GM12878 (cell line): ENCODE measurements around the gene SEMA4C. TPM values are rescaled to one million over a fixed set of nuclear protein-coding genes. Genes with fewer than 3 reads are reported as not detected.

ENCODE experiments used
- ATAC-seq: fragments of 200-7000 bp; cut with Tn5 transposase; 3 replicates; pipeline ENCODE4 v1.9.1; 2020; ENCODE audit warnings: mild to moderate bottlenecking, moderate library complexity
- BruUV-seq: library from RNA; stranded (reverse); fragments of 400-500 nt; replicated peaks from 2 replicates; lab custom pipeline; 2021; lab: Mats Ljungman, UMichigan
- CTCF ChIA-PET: fragments of 300-600 bp; sonication (Branson Sonifier 250); formaldehyde crosslinking; extraction: SDS; loops from one replicate; lab custom pipeline; 2021; ENCODE audit warnings: inconsistent platforms; lab: Yijun Ruan, JAX
- POLR2A ChIA-PET: fragments of 350-600 bp; formaldehyde crosslinking; extraction: SDS; loops from one replicate; lab custom pipeline; 2021; ENCODE audit warnings: inconsistent platforms; lab: Charles Lee
- RAD21 ChIA-PET: fragments of 300-600 bp; sonication (Branson Sonifier 250); formaldehyde crosslinking; loops from one replicate; lab custom pipeline; 2023; ENCODE audit warnings: antibody characterized with exemption; ENCODE audit not compliant: unreplicated experiment; lab: Charles Lee
- SMC1A ChIA-PET: fragments of 300-600 bp; sonication (Branson Sonifier 250); formaldehyde crosslinking; loops from one replicate; lab custom pipeline; 2023; ENCODE audit not compliant: unreplicated experiment, uncharacterized antibody; lab: Charles Lee
- DNase-seq: peaks from one replicate; pipeline ENCODE4 v3.0.0-alpha.2; 2011; ENCODE audit warnings: low read depth, low spot score
- FAIRE-seq: peaks from 3 replicates; lab custom pipeline; 2011; peaks lifted over from hg19 to GRCh38; lab: Jason Lieb, UNC
- H2AFZ ChIP-seq: 2 replicates; pipeline ENCODE4 v1.6.0; 2011; ENCODE audit warnings: low read depth, low read length, control low read depth; ENCODE audit not compliant: control insufficient read depth
- H3K27ac ChIP-seq: 2 replicates; pipeline ENCODE4 v1.5.1; 2011; ENCODE audit warnings: control low read depth; ENCODE audit not compliant: control insufficient read depth, insufficient read depth
- H3K27me3 ChIP-seq, 2 experiments: replicated peaks in 1 of 2; 2 replicates each; pipeline versions ENCODE4 v1.6.0 to v1.6.1; 2011; ENCODE audit warnings: low read length in 1 of 2; ENCODE audit not compliant: control insufficient read depth in 2 of 2, insufficient read depth in 2 of 2
- H3K36me3 ChIP-seq, 2 experiments: 2 replicates each; pipeline ENCODE4 v1.5.1; 2011; ENCODE audit warnings: low read length in 1 of 2; ENCODE audit not compliant: control insufficient read depth in 2 of 2, insufficient read depth in 2 of 2
- H3K4me1 ChIP-seq: 2 replicates; pipeline ENCODE4 v1.6.1; 2011; ENCODE audit warnings: mild to moderate bottlenecking, low read length, moderate library complexity, mixed read lengths; ENCODE audit not compliant: control insufficient read depth, insufficient read depth
- H3K4me2 ChIP-seq: 2 replicates; pipeline ENCODE4 v1.6.0; 2011; ENCODE audit warnings: control low read depth; ENCODE audit not compliant: control insufficient read depth, insufficient read depth
- H3K4me3 ChIP-seq: fragments of 200-600 bp; sonication (generic); 2 replicates; pipeline ENCODE4 v1.5.1; 2016
- H3K79me2 ChIP-seq: 2 replicates; pipeline ENCODE4 v1.6.0; 2011; ENCODE audit warnings: low read length; ENCODE audit not compliant: control insufficient read depth, insufficient read depth
- H3K9ac ChIP-seq: 2 replicates; pipeline ENCODE4 v1.8.0; 2011; ENCODE audit warnings: low read length, control low read depth, mixed read lengths; ENCODE audit not compliant: control insufficient read depth, insufficient read depth
- H3K9me3 ChIP-seq: replicated peaks from 3 replicates; pipeline ENCODE4 v1.5.1; 2011; ENCODE audit warnings: mild to moderate bottlenecking, low read length; ENCODE audit not compliant: control insufficient read depth, insufficient read depth
- H4K20me1 ChIP-seq: 2 replicates; pipeline ENCODE4 v1.6.0; 2011; ENCODE audit not compliant: control insufficient read depth, insufficient read depth
- BCL3 ChIP-seq: IDR thresholded peaks from 2 replicates; pipeline ENCODE4 v1.6.1; 2011; ENCODE audit warnings: borderline replicate concordance, low read depth, mild to moderate bottlenecking, moderate library complexity, low read length; ENCODE audit not compliant: insufficient read depth, poor library complexity, severe bottlenecking
- E2F4 ChIP-seq: IDR thresholded peaks from 2 replicates; pipeline ENCODE4 v1.6.1; 2012; ENCODE audit warnings: low read depth, low read length, improper control_type of control experiment
- ETV6 ChIP-seq, 2 experiments: fragments of 450-650 bp in 1 of 2; IDR thresholded peaks in 1 of 2; conservative IDR thresholded peaks in 1 of 2; 2 replicates each; pipeline ENCODE4 v1.6.1; 2014; ENCODE audit warnings: antibody characterized with exemption in 1 of 2, borderline replicate concordance in 1 of 2, low read depth in 1 of 2, mild to moderate bottlenecking in 1 of 2, moderate library complexity in 1 of 2
- FOXM1 ChIP-seq: IDR thresholded peaks from 2 replicates; pipeline ENCODE4 v1.6.1; 2012; ENCODE audit warnings: low read depth, mild to moderate bottlenecking, inconsistent platforms, low read length, moderate library complexity
- GABPA ChIP-seq: IDR thresholded peaks from 2 replicates; pipeline ENCODE4 v1.6.1; 2014; ENCODE audit warnings: antibody characterized with exemption, low read depth, mild to moderate bottlenecking, inconsistent platforms
- HCFC1 ChIP-seq: fragments of 150-350 bp; IDR thresholded peaks from 2 replicates; pipeline ENCODE4 v1.6.1; 2014; ENCODE audit warnings: low read length
- IKZF2 ChIP-seq, 2 experiments: fragments of 450-650 bp; IDR thresholded peaks; 2 replicates each; pipeline ENCODE4 v1.6.1; 2017; ENCODE audit warnings: mild to moderate bottlenecking in 2 of 2, moderate library complexity in 2 of 2
- IRF3 ChIP-seq: fragments of 450-650 bp; IDR thresholded peaks from 2 replicates; pipeline ENCODE4 v1.6.1; 2014; ENCODE audit warnings: mild to moderate bottlenecking
- MYB ChIP-seq: fragments of 150-350 bp; IDR thresholded peaks from 2 replicates; pipeline ENCODE4 v1.6.1; 2014; ENCODE audit warnings: mild to moderate bottlenecking, low read depth, low read length, borderline replicate concordance
- NKRF ChIP-seq: fragments of 450-650 bp; conservative IDR thresholded peaks from 2 replicates; pipeline ENCODE4 v1.6.1; 2017; ENCODE audit warnings: mild to moderate bottlenecking, moderate library complexity
- USF2 ChIP-seq: IDR thresholded peaks from 2 replicates; pipeline ENCODE4 v1.6.1; 2011; ENCODE audit warnings: low read depth, low read length, improper control_type of control experiment, borderline replicate concordance
- ZNF592 ChIP-seq: fragments of 450-650 bp; IDR thresholded peaks from 2 replicates; pipeline ENCODE4 v1.6.1; 2017; ENCODE audit warnings: mild to moderate bottlenecking, moderate library complexity
- WGBS: methylation state at CpG from one replicate; pipeline ENCODE4 v1.1.6; 2016; ENCODE audit warnings: low lambda C conversion rate; ENCODE audit not compliant: insufficient replicate concordance, insufficient coverage; ENCODE audit errors: missing lambda C conversion rate; 5-methylcytosine and 5-hydroxymethylcytosine counted together
- in situ Hi-C: fragments of 300-500 bp; cut with MboI; formaldehyde crosslinking; loops from 9 replicates; pipeline ENCODE4 v1.14.3; 2018; ENCODE audit warnings: mixed read lengths
- intact Hi-C: fragments of 100-400 bp; cut with micrococcal nuclease; formaldehyde crosslinking; loops from one replicate; pipeline ENCODE4 v1.14.2; 2022; ENCODE audit not compliant: unreplicated experiment
- polyA plus RNA-seq, 11 experiments: library from polyadenylated mRNA; depleted of rRNA in 4 of 11; unstranded in 6 of 11; stranded (reverse) in 5 of 11; fragments of >200 nt; fragmentation: Nextera tagmentation in 4 of 11; fragmentation: Illumina TruSeq in 1 of 11; extraction: Ambion mirVana in 4 of 11; extraction: Trizol in 1 of 11; gene quantifications; 1 replicate in 1 of 11; 2 replicates in 10 of 11; pipeline versions ENCODE4 v1.2.1 to v1.2.3, GENCODE V29; 2011 to 2016; ENCODE audit warnings: inconsistent platforms in 2 of 11, missing spikeins in 2 of 11, low read depth in 1 of 11
- total RNA-seq, 4 experiments: library from RNA; depleted of rRNA in 3 of 4; stranded (reverse); fragments of >200 nt in 3 of 4; fragmentation: Illumina TruSeq in 1 of 4; extraction: Trizol in 1 of 4; gene quantifications; 2 replicates each; pipeline versions ENCODE4 v1.2.1 to v1.2.3, GENCODE V29; 2013 to 2021

SEMA4C gene
- total and polyA plus RNA-seq, 10 of the 15 experiments (the other 5 are each of a cell fraction or from before 2014, with no cell fraction given) = 0.06 to 21.6 (median 6.8) TPM

GRCh38 chr2:96879545-96880040 is 9.7 kb upstream of the SEMA4C start:
- Histone ChIP-seq H3K4me3 (no peak overlapping the region), H3K9ac (no peak overlapping the region), H3K4me1 (peaks cover 13% of the 10 kb centered on the region), H3K9me3 (no peaks in the 10 kb centered on the region), H2AFZ (no peak overlapping the region), H3K27me3 (no peaks in the 10 kb centered on the region), H3K4me2 (no peak overlapping the region), H3K27ac (no peak overlapping the region), H3K79me2 (no peaks in the 10 kb centered on the region), H4K20me1 (no peaks in the 10 kb centered on the region), H3K36me3 (no peaks in the 10 kb centered on the region)
- in situ Hi-C loops = no loop called here
- ATAC-seq (no peak), DNase-seq (no peak), FAIRE-seq (no peak)
- SMC1A ChIA-PET = no interaction called here
- RAD21 ChIA-PET = interaction anchor here (2.4 kb wide), 1 partner anchor 22 kb away, joined by 7 read pairs; the partner anchor contains the start of gene ANKRD39
- no TSS peak for BruUV-seq
- CTCF ChIA-PET = no interaction called here
- intact Hi-C loops = no loop called here
- WGBS = 59% methylated on average over 18 of the region's 18 CpGs
- POLR2A ChIA-PET = interaction anchor here (0.6 kb wide), 1 partner anchor 20 kb away, joined by 10 read pairs; no protein-coding TSS in a partner anchor
- TF ChIP-seq ETV6 (conservative IDR thresholded peaks at IDR 0.05 in 1 of 2, IDR thresholded peaks at IDR 0.05 in 1 of 2; ENCODE audit: borderline replicate concordance in 1 of 2, low read depth in 1 of 2) (no peak), HCFC1 (no peak), IRF3 (no peak), NKRF (no peak), IKZF2 (IDR thresholded peaks at IDR 0.05) (no peak), USF2 (no peak), FOXM1 (no peak), E2F4 (no peak), ZNF592 (no peak), BCL3 (no peak), GABPA (no peak), MYB (no peak)
